Lower leg skin (tissue), 4 donors: Measurements from ENCODE around the gene CA9. TPM values are rescaled to one million over a fixed set of nuclear protein-coding genes. Genes with fewer than 3 reads are reported as not detected.

Experiments used
- DNase-seq, 2 donors: peaks; one replicate each; pipeline ENCODE4 v3.0.0-alpha.2; 2019; ENCODE audit warnings: low spot score in 2 of 2
- H3K4me3 ChIP-seq: fragments of 200-600 bp; sonication (generic); 2 replicates; pipeline ENCODE4 v1.5.1; 2017; ENCODE audit warnings: mild to moderate bottlenecking, low read depth; ENCODE audit not compliant: poor library complexity, severe bottlenecking
- CTCF ChIP-seq, 3 donors: fragments of 450-650 bp; IDR thresholded peaks; one replicate each; pipeline ENCODE4 v1.5.1; 2016; ENCODE audit warnings: antibody characterized with exemption in 3 of 3, mild to moderate bottlenecking in 3 of 3, moderate library complexity in 2 of 3
- POLR2A ChIP-seq, 2 donors: fragments of 450-650 bp; IDR thresholded peaks; one replicate each; pipeline ENCODE4 v1.6.1; 2016 to 2017; ENCODE audit warnings: antibody characterized with exemption in 2 of 2, mild to moderate bottlenecking in 1 of 2, moderate library complexity in 1 of 2
- WGBS, 2 donors: methylation state at CpG; one replicate each; pipeline ENCODE4 v1.1.5; 2018; 5-methylcytosine and 5-hydroxymethylcytosine counted together
- intact Hi-C: fragments of 100-400 bp; cut with DNase I; formaldehyde crosslinking; loops from one replicate; pipeline ENCODE4 v1.15.0; 2023; ENCODE audit warnings: low total_unique reads
- total RNA-seq, 4 donors: library from RNA; depleted of rRNA; stranded (reverse); fragments of >200 nt; gene quantifications; one replicate each; pipeline ENCODE4 v1.1.0, GENCODE V29; 2016

The CA9 gene
- total RNA-seq, 4 donors from 2014 or later: 0.25 to 22.2 (median 4.2) TPM

GRCh38 chr9:35679766-35680330, 6.1 kb downstream of the CA9 start:
- no peak for TF ChIP-seq CTCF (IDR thresholded peaks at IDR 0.05)
- no peak for TF ChIP-seq POLR2A (IDR thresholded peaks at IDR 0.05)
- intact Hi-C loops: loop anchor here (1.0 to 10.0 kb wide), 2 partner anchors 33 to 45 kb away; no protein-coding TSS in a partner anchor
- no peak for DNase-seq
- no peak overlapping the region for H3K4me3 ChIP-seq
- 83 to 90% methylated on average over 8 of the region's 8 CpGs for WGBS, 2 donors

- WGBS, 2 donors: 63 to 71% methylated on average over 15 of the region's 15 CpGs
- intact Hi-C loops: loop anchor here (1.0 kb wide), 1 partner anchor 33 kb away; no protein-coding TSS in a partner anchor
- no peak for DNase-seq
- TF ChIP-seq POLR2A (IDR thresholded peaks at IDR 0.05) (no peak), CTCF (IDR thresholded peaks at IDR 0.05) (no peak)
- no peak overlapping the region for H3K4me3 ChIP-seq
These were observed 6.8 kb downstream of the CA9 start for GRCh38 chr9:35680331-35681105.

- intact Hi-C loops: no loop called here
- 42 to 53% methylated on average over 3 of the region's 3 CpGs for WGBS, 2 donors
- DNase-seq: no peak
- no peak overlapping the region for H3K4me3 ChIP-seq
- TF ChIP-seq POLR2A (IDR thresholded peaks at IDR 0.05) (no peak), CTCF (IDR thresholded peaks at IDR 0.05) (no peak)
These were observed 7.7 kb downstream of the CA9 start for GRCh38 chr9:35681341-35682002.

GRCh38 chr9:35682051-35682450, 8.3 kb downstream of the CA9 start:
- TF ChIP-seq POLR2A (IDR thresholded peaks at IDR 0.05) (no peak), CTCF (IDR thresholded peaks at IDR 0.05) (no peak)
- intact Hi-C loops: no loop called here
- H3K4me3 ChIP-seq: no peak overlapping the region
- 80 to 85% methylated on average over 6 of the region's 6 CpGs for WGBS, 2 donors
- no peak for DNase-seq

- H3K4me3 ChIP-seq: no peak overlapping the region
- no peak for DNase-seq
- TF ChIP-seq CTCF (IDR thresholded peaks at IDR 0.05) (no peak), POLR2A (IDR thresholded peaks at IDR 0.05) (no peak)
- WGBS, 2 donors: 83 to 92% methylated on average over 10 of the region's 10 CpGs
- intact Hi-C loops: no loop called here
These were observed 9.0 kb downstream of the CA9 start for GRCh38 chr9:35682520-35683315.
